ENCODE data around the gene SLC1A1.

- TF ChIP-seq CTCF (IDR thresholded peaks at IDR 0.05; ENCODE audit: borderline replicate concordance, extremely low read depth, low read length, poor library complexity, severe bottlenecking) (no peak), EZH2 (IDR thresholded peaks at IDR 0.05; ENCODE audit: borderline replicate concordance, low read depth, low read length, severe bottlenecking) (no peak)
These were observed 4.1 kb downstream of the SLC1A1 start for GRCh38 chr9:4494332-4494731.
